HepG2 (cell line): ENCODE results near the gene RBM23. TPM values are rescaled to one million over a fixed set of nuclear protein-coding genes. Genes with fewer than 3 reads are reported as not detected.

Source experiments
- ARID5B ChIP-seq: IDR thresholded peaks from 2 replicates; pipeline ENCODE4 v1.4.0; 2020; ENCODE audit warnings: mild to moderate bottlenecking, missing genetic modification reagents
- ATF3 ChIP-seq: sonication (generic); formaldehyde crosslinking; IDR thresholded peaks from 2 replicates; pipeline ENCODE4 v1.4.0; 2020; ENCODE audit warnings: missing genetic modification reagents
- CBFB ChIP-seq: sonication (generic); formaldehyde crosslinking; IDR thresholded peaks from 2 replicates; pipeline ENCODE4 v1.4.0; 2020; ENCODE audit warnings: missing genetic modification reagents
- CTCF ChIP-seq: sonication (generic); formaldehyde crosslinking; IDR thresholded peaks from 2 replicates; pipeline ENCODE4 v1.5.0; 2020; ENCODE audit warnings: mild to moderate bottlenecking, missing genetic modification reagents, moderate library complexity
- DNMT3B ChIP-seq: conservative IDR thresholded peaks from 2 replicates; pipeline ENCODE4 v1.6.1; 2016; ENCODE audit warnings: missing biosample characterization, control low read depth
- HOXA3 ChIP-seq: sonication (generic); formaldehyde crosslinking; IDR thresholded peaks from 2 replicates; pipeline ENCODE4 v1.5.0; 2020; ENCODE audit warnings: missing genetic modification reagents
- ISL2 ChIP-seq: sonication (generic); formaldehyde crosslinking; IDR thresholded peaks from 2 replicates; pipeline ENCODE4 v1.5.0; 2020; ENCODE audit warnings: missing genetic modification reagents
- KAT8 ChIP-seq: IDR thresholded peaks from 2 replicates; pipeline ENCODE4 v1.6.1; 2016; ENCODE audit warnings: missing genetic modification reagents, missing compliant biosample characterization
- POGZ ChIP-seq: sonication (generic); formaldehyde crosslinking; IDR thresholded peaks from 2 replicates; pipeline ENCODE4 v1.4.0; 2020; ENCODE audit warnings: mild to moderate bottlenecking, missing genetic modification reagents
- POLR2G ChIP-seq: fragments of 200-400 bp; formaldehyde crosslinking; IDR thresholded peaks from 2 replicates; pipeline ENCODE4 v1.6.1; 2018; ENCODE audit warnings: mild to moderate bottlenecking, low read depth, low read length, moderate library complexity
- PPARG ChIP-seq: conservative IDR thresholded peaks from 2 replicates; pipeline ENCODE4 v1.6.1; 2016; ENCODE audit warnings: missing biosample characterization, missing genetic modification reagents
- RXRA ChIP-seq: sonication (generic); formaldehyde crosslinking; IDR thresholded peaks from 2 replicates; pipeline ENCODE4 v1.5.1; 2020; ENCODE audit warnings: missing genetic modification reagents
- TFDP2 ChIP-seq: sonication (generic); formaldehyde crosslinking; IDR thresholded peaks from 2 replicates; pipeline ENCODE4 v1.4.0; 2020; ENCODE audit warnings: missing genetic modification reagents
- ZNF512B ChIP-seq: sonication (generic); formaldehyde crosslinking; IDR thresholded peaks from 2 replicates; pipeline ENCODE4 v1.5.1; 2020; ENCODE audit warnings: missing genetic modification reagents, mild to moderate bottlenecking, borderline replicate concordance
- ZNF607 ChIP-seq: sonication (generic); formaldehyde crosslinking; IDR thresholded peaks from 2 replicates; pipeline ENCODE4 v1.5.1; 2020; ENCODE audit warnings: missing genetic modification reagents, mild to moderate bottlenecking, borderline replicate concordance
- polyA plus RNA-seq, 8 experiments: library from polyadenylated mRNA; depleted of rRNA in 3 of 8; stranded (reverse) in 7 of 8; unstranded in 1 of 8; fragments of >200 nt; fragmentation: Illumina TruSeq in 4 of 8; extraction: Trizol in 4 of 8; gene quantifications; 2 replicates each; pipeline versions ENCODE4 v1.2.1 to v1.2.3, GENCODE V29; 2011 to 2016; ENCODE audit warnings: low read depth in 4 of 8, missing spikeins in 1 of 8, mixed read lengths in 1 of 8; ENCODE audit not compliant: insufficient read depth in 1 of 8
- total RNA-seq, 5 experiments: library from RNA; depleted of rRNA; stranded (reverse); fragments of >200 nt; fragmentation: Illumina TruSeq; extraction: Trizol; gene quantifications; 2 replicates each; pipeline ENCODE4 v1.2.3, GENCODE V29; 2016; ENCODE audit warnings: low read depth in 1 of 5

Gene RBM23
- total and polyA plus RNA-seq, 2 of the 13 experiments (the other 11 are each of a cell fraction or from before 2014, with no cell fraction given): 1.5 to 2.1 TPM

GRCh38 chr14:22965916-22966782, 47.2 kb upstream of the RBM23 start (continued):
- peak; percentile 70 for TF ChIP-seq ISL2 (CRISPR knock-in tag)
- peak; percentile 88 for TF ChIP-seq ATF3 (CRISPR knock-in tag)
- peak; percentile 90; the same call in 1 of the 2 replicates for TF ChIP-seq ARID5B
- peak; percentile 66; the same call in 1 of the 2 replicates for TF ChIP-seq ZNF607
- peak; percentile 88 for TF ChIP-seq POGZ (CRISPR knock-in tag)
- peak; percentile 52 for TF ChIP-seq POLR2G
- peak; percentile 29; the same call in 1 of the 2 replicates for TF ChIP-seq CTCF (CRISPR knock-in tag)
- peak; percentile 44; the same call in 1 of the 2 replicates for TF ChIP-seq CBFB (CRISPR knock-in tag)
- peak; percentile 60; the same call in 1 of the 2 replicates for TF ChIP-seq TFDP2 (CRISPR knock-in tag)
- peak; percentile 19; the same call in 1 of the 2 replicates for TF ChIP-seq ZNF512B (CRISPR knock-in tag)
- peak; percentile 95 for TF ChIP-seq RXRA (CRISPR knock-in tag)
- peak; percentile 37; the same call in 1 of the 2 replicates for TF ChIP-seq KAT8 (CRISPR knock-in tag)
- 0 out of 2 replicates have a peak, but pooled peaks have one; percentile 8 for TF ChIP-seq PPARG (CRISPR knock-in tag)
- TF ChIP-seq DNMT3B (CRISPR knock-in tag): peak; percentile 95; the same call in 1 of the 2 replicates
- TF ChIP-seq HOXA3 (CRISPR knock-in tag): peak; percentile 84; the same call in 1 of the 2 replicates
